ENCODE data around the gene HMGB1. TPM values are rescaled to one million over a fixed set of nuclear protein-coding genes. Genes with fewer than 3 reads are reported as not detected.
A peak's percentile ranks its signal among the peaks of the same experiment; 100 is the strongest.

The HMGB1 gene
- polyA plus RNA-seq, 1 donor from 2014 or later = 580 TPM

- Mint-ChIP-seq H3K4me1 (peaks cover 31 to 32% (median 32%) of the 10 kb centered on the region in 3 donors), H3K36me3 (no peaks in the 10 kb centered on the region), H3K9me3 (peaks cover 0 to 2% (median 0%) of the 10 kb centered on the region in 3 donors), H3K27me3 (peaks cover 1% of the 10 kb centered on the region), H3K4me3 (peak overlapping the region in 2 of 4 donors; percentile 70 to 86), H3K27ac (peak overlapping the region in 2 of 3 donors; percentile 33 to 36)
Observed at GRCh38 chr13:30429721-30430694, 35.7 kb downstream of the HMGB1 start.

- no peaks in the 10 kb centered on the region for H3K36me3 Mint-ChIP-seq
- H3K27me3 Mint-ChIP-seq = peaks cover 1% of the 10 kb centered on the region
- H3K4me3 Mint-ChIP-seq = peak overlapping the region in 1 of 4 donors; percentile 59
- H3K4me1 Mint-ChIP-seq = peaks cover 32 to 33% (median 32%) of the 10 kb centered on the region in 3 donors
- H3K9me3 Mint-ChIP-seq = peaks cover 0 to 2% (median 0%) of the 10 kb centered on the region in 3 donors
- H3K27ac Mint-ChIP-seq = peak overlapping the region in 2 of 3 donors; percentile 33 to 36
Observed at GRCh38 chr13:30429235-30429634, 36.5 kb downstream of the HMGB1 start.

- Mint-ChIP-seq H3K4me1 (peaks cover 25 to 34% (median 27%) of the 10 kb centered on the region in 3 donors), H3K9me3 (peaks cover 0 to 2% (median 0%) of the 10 kb centered on the region in 3 donors), H3K36me3 (peaks cover 1% of the 10 kb centered on the region), H3K4me3 (peak overlapping the region in 1 of 4 donors; percentile 88), H3K27ac (peak overlapping the region in 1 of 3 donors; percentile 83), H3K27me3 (no peaks in the 10 kb centered on the region)
Observed at GRCh38 chr13:30423891-30424290, 41.8 kb downstream of the HMGB1 start.

GRCh38 chr13:30422054-30422839, 43.5 kb downstream of the HMGB1 start, which contains the start of gene UBE2L5:
TSS of gene UBE2L5 (plus strand) at chr13:30422493. CDS start at chr13:30427991, 5,498 bp downstream.
- H3K27me3 Mint-ChIP-seq = no peaks in the 10 kb centered on the region
- peaks cover 1% of the 10 kb centered on the region for H3K36me3 Mint-ChIP-seq
- peaks cover 25 to 40% (median 30%) of the 10 kb centered on the region in 3 donors for H3K4me1 Mint-ChIP-seq
- no peaks in the 10 kb centered on the region for H3K9me3 Mint-ChIP-seq
- peak within 1 kb of the TSS; percentile 83 to 91 (median 89) for H3K27ac Mint-ChIP-seq
- peak within 1 kb of the TSS; percentile 88 to 99 (median 94) for H3K4me3 Mint-ChIP-seq

- Mint-ChIP-seq H3K27me3 (no peaks in the 10 kb centered on the region), H3K4me1 (peaks cover 30 to 43% (median 33%) of the 10 kb centered on the region in 3 donors), H3K4me3 (peak overlapping the region; percentile 83 to 91 (median 87)), H3K36me3 (peaks cover 1% of the 10 kb centered on the region), H3K9me3 (no peaks in the 10 kb centered on the region), H3K27ac (peak overlapping the region; percentile 25 to 72 (median 30))
Observed at GRCh38 chr13:30421093-30422053, 44.4 kb downstream of the HMGB1 start.

- no peaks in the 10 kb centered on the region for H3K27me3 Mint-ChIP-seq
- peaks cover 40 to 60% (median 44%) of the 10 kb centered on the region in 3 donors for H3K4me1 Mint-ChIP-seq
- peak overlapping the region in 1 of 3 donors; percentile 54 for H3K27ac Mint-ChIP-seq
- peak overlapping the region in 1 of 4 donors; percentile 67 for H3K4me3 Mint-ChIP-seq
- H3K36me3 Mint-ChIP-seq = peaks cover 1% of the 10 kb centered on the region
- no peaks in the 10 kb centered on the region for H3K9me3 Mint-ChIP-seq
Observed at GRCh38 chr13:30418717-30419459, 46.8 kb downstream of the HMGB1 start.

GRCh38 chr13:30418075-30418716, 47.5 kb downstream of the HMGB1 start:
- Mint-ChIP-seq H3K4me1 (peaks cover 43 to 60% (median 51%) of the 10 kb centered on the region in 3 donors), H3K4me3 (peak overlapping the region in 1 of 4 donors; percentile 67), H3K36me3 (peaks cover 1% of the 10 kb centered on the region), H3K9me3 (no peaks in the 10 kb centered on the region), H3K27ac (peak overlapping the region; percentile 0 to 54 (median 8)), H3K27me3 (no peaks in the 10 kb centered on the region)

- Mint-ChIP-seq H3K4me1 (peaks cover 45 to 62% (median 50%) of the 10 kb centered on the region in 3 donors), H3K36me3 (peaks cover 1% of the 10 kb centered on the region), H3K27ac (peak overlapping the region in 2 of 3 donors; percentile 31 to 59), H3K27me3 (no peaks in the 10 kb centered on the region), H3K9me3 (no peaks in the 10 kb centered on the region), H3K4me3 (peak overlapping the region in 2 of 4 donors; percentile 27 to 48)
Observed at GRCh38 chr13:30416471-30416870, 49.3 kb downstream of the HMGB1 start.

GRCh38 chr13:30415430-30416030, 50.2 kb downstream of the HMGB1 start:
- H3K4me3 Mint-ChIP-seq = peak overlapping the region; percentile 49 to 82 (median 62)

GRCh38 chr13:30413842-30414241, 51.9 kb downstream of the HMGB1 start:
- H3K27me3 Mint-ChIP-seq = no peaks in the 10 kb centered on the region
- H3K4me1 Mint-ChIP-seq = peaks cover 43 to 57% (median 54%) of the 10 kb centered on the region in 3 donors
- peak overlapping the region in 1 of 3 donors; percentile 44 for H3K27ac Mint-ChIP-seq
- peak overlapping the region in 2 of 4 donors; percentile 12 to 34 for H3K4me3 Mint-ChIP-seq
- no peaks in the 10 kb centered on the region for H3K9me3 Mint-ChIP-seq
- no peaks in the 10 kb centered on the region for H3K36me3 Mint-ChIP-seq

More at GRCh38 chr13:30415430-30416030, 50.2 kb downstream of the HMGB1 start:
- Mint-ChIP-seq H3K4me1 (peaks cover 40 to 55% (median 47%) of the 10 kb centered on the region in 3 donors), H3K36me3 (peaks cover 1% of the 10 kb centered on the region), H3K27me3 (no peaks in the 10 kb centered on the region), H3K9me3 (no peaks in the 10 kb centered on the region), H3K27ac (peak overlapping the region; percentile 75 to 93 (median 76))

GRCh38 chr13:30412346-30412745, 53.4 kb downstream of the HMGB1 start:
- Mint-ChIP-seq H3K9me3 (no peaks in the 10 kb centered on the region), H3K36me3 (no peaks in the 10 kb centered on the region), H3K4me1 (peaks cover 50 to 57% (median 57%) of the 10 kb centered on the region in 3 donors), H3K27me3 (no peaks in the 10 kb centered on the region), H3K27ac (peak overlapping the region in 1 of 3 donors; percentile 67), H3K4me3 (no peak overlapping the region)

- H3K36me3 Mint-ChIP-seq = no peaks in the 10 kb centered on the region
- peaks cover 47 to 57% (median 52%) of the 10 kb centered on the region in 3 donors for H3K4me1 Mint-ChIP-seq
- H3K4me3 Mint-ChIP-seq = peak overlapping the region in 1 of 4 donors; percentile 50
- no peak overlapping the region for H3K27ac Mint-ChIP-seq
- H3K27me3 Mint-ChIP-seq = no peaks in the 10 kb centered on the region
- H3K9me3 Mint-ChIP-seq = no peaks in the 10 kb centered on the region
Observed at GRCh38 chr13:30410705-30411125, 55.0 kb downstream of the HMGB1 start.
